Choroid plexus epithelial cell (primary cell): ENCODE measurements around the gene RPH3AL.

Source experiments
- DNase-seq: peaks from one replicate; pipeline ENCODE4 v3.0.0-alpha.2; 2010; ENCODE audit warnings: low read depth
- H3K4me3 ChIP-seq: 2 replicates; pipeline ENCODE4 v1.5.1; 2011; ENCODE audit warnings: low read depth, mild to moderate bottlenecking, control low read depth, low read length, moderate library complexity
- CTCF ChIP-seq: conservative IDR thresholded peaks from 2 replicates; pipeline ENCODE4 v1.5.1; 2011; ENCODE audit warnings: low read depth, mild to moderate bottlenecking, control low read depth, inconsistent platforms, low read length, moderate library complexity

The RPH3AL gene

GRCh38 chr17:350706-351448, 1.7 kb downstream of the RPH3AL start:
- DNase-seq, result peak; percentile 18
- no peak overlapping the region for H3K4me3 ChIP-seq
- no peak for TF ChIP-seq CTCF

GRCh38 chr17:349666-350065, 2.9 kb downstream of the RPH3AL start:
- H3K4me3 ChIP-seq, result no peak overlapping the region
- DNase-seq, result no peak
- no peak for TF ChIP-seq CTCF

- no peak for TF ChIP-seq CTCF
- peak; percentile 14 for DNase-seq
- H3K4me3 ChIP-seq, result no peak overlapping the region
Observed at GRCh38 chr17:348692-349425, 3.7 kb downstream of the RPH3AL start.

GRCh38 chr17:348012-348411, 4.6 kb downstream of the RPH3AL start:
- no peak for DNase-seq
- TF ChIP-seq CTCF, result no peak
- H3K4me3 ChIP-seq, result no peak overlapping the region

- no peak for DNase-seq
- H3K4me3 ChIP-seq, result no peak overlapping the region
- TF ChIP-seq CTCF, result no peak
Observed at GRCh38 chr17:347309-347899, 5.2 kb downstream of the RPH3AL start.

GRCh38 chr17:345992-346785, 6.4 kb downstream of the RPH3AL start:
- H3K4me3 ChIP-seq, result no peak overlapping the region
- no peak for TF ChIP-seq CTCF

More at GRCh38 chr17:345992-346785, 6.4 kb downstream of the RPH3AL start:
- DNase-seq, result no peak
